ENCODE results near the gene EDC4.
"Not testable (repeated sequence)": the region's sequence is repeated elsewhere in the genome, so short reads cannot be mapped to it uniquely, and the experiment has no call there.

EDC4 gene

GRCh38 chr16:67872631-67873434 is at the start of gene EDC4:
Gene EDC4, plus strand, starts transcription at chr16:67873052. Its CDS starts 210 bp downstream, at chr16:67873262.
- peak; percentile 96 for DNase-seq (ENCODE audit: insufficient read length, low spot score)
- FAIRE-seq: peak; percentile 80

GRCh38 chr16:67825119-67825518 is 47.7 kb upstream of the EDC4 start:
- no peak for FAIRE-seq
- DNase-seq (ENCODE audit: insufficient read length, low spot score): no peak

- FAIRE-seq (no peak), DNase-seq (ENCODE audit: insufficient read length, low spot score) (no peak)
Measured at GRCh38 chr16:67825906-67826305, 46.9 kb upstream of the EDC4 start.

GRCh38 chr16:67828651-67829050 is 44.2 kb upstream of the EDC4 start:
- DNase-seq (ENCODE audit: insufficient read length, low spot score) (no peak), FAIRE-seq (no peak)

GRCh38 chr16:67833030-67833414 is 39.8 kb upstream of the EDC4 start:
- FAIRE-seq: no peak
- DNase-seq (ENCODE audit: insufficient read length, low spot score): no peak

GRCh38 chr16:67833415-67834241 is 39.2 kb upstream of the EDC4 start:
- FAIRE-seq (peak; percentile 98), DNase-seq (ENCODE audit: insufficient read length, low spot score) (peak; percentile 96)

GRCh38 chr16:67834242-67834614 is 38.6 kb upstream of the EDC4 start:
- FAIRE-seq (no peak), DNase-seq (ENCODE audit: insufficient read length, low spot score) (no peak)

- DNase-seq (ENCODE audit: insufficient read length, low spot score); FAIRE-seq: not testable (repeated sequence)
Measured at GRCh38 chr16:67837190-67837589, 35.7 kb upstream of the EDC4 start.

GRCh38 chr16:67837811-67838210 is 35.0 kb upstream of the EDC4 start:
- FAIRE-seq (no peak), DNase-seq (ENCODE audit: insufficient read length, low spot score) (no peak)

- no peak for FAIRE-seq
- DNase-seq (ENCODE audit: insufficient read length, low spot score): no peak
Measured at GRCh38 chr16:67841198-67841815, 31.5 kb upstream of the EDC4 start.

- FAIRE-seq: peak; percentile 71
Measured at GRCh38 chr16:67841816-67842508, 30.9 kb upstream of the EDC4 start, which contains the start of gene THAP11. Gene THAP11, plus strand, starts transcription at chr16:67842320. Its CDS starts 235 bp downstream, at chr16:67842555.

GRCh38 chr16:67842509-67843342 is 30.1 kb upstream of the EDC4 start:
- DNase-seq (ENCODE audit: insufficient read length, low spot score) (peak; percentile 41), FAIRE-seq (no peak)

More at GRCh38 chr16:67841816-67842508, 30.9 kb upstream of the EDC4 start, which contains the start of gene THAP11:
- DNase-seq (ENCODE audit: insufficient read length, low spot score): peak; percentile 89

GRCh38 chr16:67843343-67843765 is 29.5 kb upstream of the EDC4 start:
- DNase-seq (ENCODE audit: insufficient read length, low spot score): no peak
- FAIRE-seq: no peak

- FAIRE-seq (no peak), DNase-seq (ENCODE audit: insufficient read length, low spot score) (no peak)
Measured at GRCh38 chr16:67844497-67844896, 28.4 kb upstream of the EDC4 start.

- DNase-seq (ENCODE audit: insufficient read length, low spot score) (no peak), FAIRE-seq (peak; percentile 45)
Measured at GRCh38 chr16:67845291-67846062, 27.4 kb upstream of the EDC4 start.

- FAIRE-seq (peak; percentile 31), DNase-seq (ENCODE audit: insufficient read length, low spot score) (no peak)
Measured at GRCh38 chr16:67846063-67846319, 26.9 kb upstream of the EDC4 start.

GRCh38 chr16:67846320-67847063 is 26.4 kb upstream of the EDC4 start, which contains the start of gene NUTF2:
Gene NUTF2, plus strand, starts transcription at chr16:67846933. Its CDS starts 18,198 bp downstream, at chr16:67865131.
- peak; percentile 89 for FAIRE-seq
- DNase-seq (ENCODE audit: insufficient read length, low spot score): peak; percentile 94
